ENCODE measurements around the gene SUCO.

SUCO gene

DNA sequence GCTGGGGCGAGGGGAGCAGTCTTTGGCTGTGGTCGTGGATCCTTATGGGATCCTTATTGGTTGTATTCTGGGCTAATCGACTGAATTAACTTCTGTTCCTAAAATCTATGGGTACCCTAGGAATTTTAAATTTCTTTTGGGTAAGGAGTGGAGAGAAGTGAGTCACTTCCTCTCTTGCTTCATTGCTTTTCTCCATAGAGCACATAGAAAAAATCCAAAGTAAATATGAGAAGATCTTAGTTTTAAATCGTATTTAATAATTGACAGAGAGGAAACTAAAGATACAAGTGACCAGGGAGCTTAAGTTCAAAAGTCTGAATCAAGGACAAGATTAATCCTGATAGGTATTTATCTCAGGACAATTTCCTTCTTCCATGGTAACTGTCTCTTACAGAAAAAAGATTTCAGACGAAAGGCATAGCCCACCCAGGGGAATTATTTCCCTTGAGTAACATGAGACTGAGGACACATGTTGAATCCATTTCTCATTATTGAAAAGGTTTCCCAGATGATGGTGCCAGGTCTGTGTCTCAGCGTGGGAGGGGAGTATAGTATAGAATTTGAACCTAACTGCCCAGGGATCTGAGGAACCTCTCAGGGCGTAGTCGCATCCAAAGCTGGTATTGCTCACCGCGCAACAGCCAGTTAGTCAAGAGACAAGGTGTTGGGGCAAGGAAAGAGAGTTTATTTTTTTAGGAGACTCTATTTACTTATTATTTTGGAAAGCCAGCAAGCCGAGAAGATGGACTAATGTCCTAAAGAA lies 97.3 kb downstream of the SUCO start:
- H3K36me3 ChIP-seq, result no peaks in the 10 kb centered on the region
- TF ChIP-seq, protein P1, sequence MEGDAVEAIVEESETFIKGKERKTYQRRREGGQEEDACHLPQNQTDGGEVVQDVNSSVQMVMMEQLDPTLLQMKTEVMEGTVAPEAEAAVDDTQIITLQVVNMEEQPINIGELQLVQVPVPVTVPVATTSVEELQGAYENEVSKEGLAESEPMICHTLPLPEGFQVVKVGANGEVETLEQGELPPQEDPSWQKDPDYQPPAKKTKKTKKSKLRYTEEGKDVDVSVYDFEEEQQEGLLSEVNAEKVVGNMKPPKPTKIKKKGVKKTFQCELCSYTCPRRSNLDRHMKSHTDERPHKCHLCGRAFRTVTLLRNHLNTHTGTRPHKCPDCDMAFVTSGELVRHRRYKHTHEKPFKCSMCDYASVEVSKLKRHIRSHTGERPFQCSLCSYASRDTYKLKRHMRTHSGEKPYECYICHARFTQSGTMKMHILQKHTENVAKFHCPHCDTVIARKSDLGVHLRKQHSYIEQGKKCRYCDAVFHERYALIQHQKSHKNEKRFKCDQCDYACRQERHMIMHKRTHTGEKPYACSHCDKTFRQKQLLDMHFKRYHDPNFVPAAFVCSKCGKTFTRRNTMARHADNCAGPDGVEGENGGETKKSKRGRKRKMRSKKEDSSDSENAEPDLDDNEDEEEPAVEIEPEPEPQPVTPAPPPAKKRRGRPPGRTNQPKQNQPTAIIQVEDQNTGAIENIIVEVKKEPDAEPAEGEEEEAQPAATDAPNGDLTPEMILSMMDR (IDR thresholded peaks at IDR 0.05; ENCODE audit: low read depth, low read length), result no peak
- peaks cover 6% of the 10 kb centered on the region for H3K9me3 ChIP-seq (ENCODE audit: severe bottlenecking)
- H3K27ac ChIP-seq, result no peak overlapping the region
- H3K4me3 ChIP-seq (ENCODE audit: low read depth, low read length), result no peak overlapping the region
- DNase-seq, result no peak
- peaks cover 32% of the 10 kb centered on the region for H3K27me3 ChIP-seq (ENCODE audit: insufficient read depth, low read depth, severe bottlenecking)

GRCh38 chr1:172630868-172631267 lies 97.9 kb downstream of the SUCO start:
- TF ChIP-seq, protein P1 (IDR thresholded peaks at IDR 0.05; ENCODE audit: low read depth, low read length), result no peak
- Histone ChIP-seq H3K27me3 (ENCODE audit: insufficient read depth, low read depth, severe bottlenecking) (peaks cover 38% of the 10 kb centered on the region), H3K27ac (no peak overlapping the region), H3K4me3 (ENCODE audit: low read depth, low read length) (no peak overlapping the region), H3K9me3 (ENCODE audit: severe bottlenecking) (peaks cover 6% of the 10 kb centered on the region), H3K36me3 (no peaks in the 10 kb centered on the region)
- no peak for DNase-seq

DNA sequence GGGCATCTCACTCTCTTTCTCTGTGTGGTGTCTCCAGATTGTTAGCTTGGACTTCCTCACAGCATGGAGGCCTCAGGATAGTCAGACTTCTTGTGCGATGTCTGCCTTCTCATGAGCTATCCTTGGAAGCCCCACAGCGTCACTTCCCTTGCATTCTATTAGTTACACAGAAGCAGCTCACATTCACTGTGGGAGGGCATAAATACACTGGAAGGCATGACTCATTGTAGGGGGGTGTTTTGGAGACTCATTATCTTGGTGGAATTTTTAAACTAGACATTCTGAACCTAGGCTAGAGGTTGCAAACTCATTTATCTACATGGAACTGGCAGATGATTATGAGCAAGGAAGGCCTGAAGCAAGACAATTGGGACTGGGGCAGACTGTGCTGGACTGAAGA lies 104.6 kb downstream of the SUCO start:
- Histone ChIP-seq H3K27ac (no peak overlapping the region), H3K9me3 (ENCODE audit: severe bottlenecking) (peaks cover 4% of the 10 kb centered on the region), H3K4me3 (ENCODE audit: low read depth, low read length) (no peak overlapping the region), H3K27me3 (ENCODE audit: insufficient read depth, low read depth, severe bottlenecking) (peaks cover 69% of the 10 kb centered on the region), H3K36me3 (no peaks in the 10 kb centered on the region)
- TF ChIP-seq, protein P1 (IDR thresholded peaks at IDR 0.05; ENCODE audit: low read depth, low read length), result no peak
- DNase-seq, result no peak

DNA sequence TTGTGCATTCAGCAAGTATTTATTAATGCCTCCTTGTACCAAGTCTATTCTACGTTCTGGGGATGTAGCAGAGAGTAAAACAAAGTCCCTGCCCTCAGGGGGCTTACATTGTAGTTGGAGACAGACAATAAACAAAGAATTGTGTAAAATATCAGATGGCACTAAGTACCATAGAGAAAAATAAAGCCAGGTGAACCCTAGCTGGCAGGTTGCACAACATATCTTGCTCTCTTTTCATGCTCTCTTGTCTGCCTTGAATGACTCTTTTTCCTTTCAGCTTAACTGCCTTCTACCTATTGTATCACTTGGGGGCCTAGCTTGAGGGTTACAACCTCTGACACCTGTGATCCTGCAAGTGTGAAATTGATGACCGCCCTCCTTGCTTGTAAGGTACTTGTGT lies 105.3 kb downstream of the SUCO start:
- no peak overlapping the region for H3K27ac ChIP-seq
- TF ChIP-seq, protein P1 (IDR thresholded peaks at IDR 0.05; ENCODE audit: low read depth, low read length), result no peak
- no peak for DNase-seq
- no peaks in the 10 kb centered on the region for H3K36me3 ChIP-seq
- H3K4me3 ChIP-seq (ENCODE audit: low read depth, low read length), result no peak overlapping the region
- H3K27me3 ChIP-seq (ENCODE audit: insufficient read depth, low read depth, severe bottlenecking), result peaks cover 74% of the 10 kb centered on the region
- peaks cover 4% of the 10 kb centered on the region for H3K9me3 ChIP-seq (ENCODE audit: severe bottlenecking)

GRCh38 chr1:172638885-172639831 lies 106.2 kb downstream of the SUCO start:
- H3K27me3 ChIP-seq (ENCODE audit: insufficient read depth, low read depth, severe bottlenecking), result peaks cover 75% of the 10 kb centered on the region
- no peaks in the 10 kb centered on the region for H3K36me3 ChIP-seq
- H3K9me3 ChIP-seq (ENCODE audit: severe bottlenecking), result peaks cover 4% of the 10 kb centered on the region
- TF ChIP-seq, protein P1 (IDR thresholded peaks at IDR 0.05; ENCODE audit: low read depth, low read length), result no peak
- H3K27ac ChIP-seq, result no peak overlapping the region
- no peak overlapping the region for H3K4me3 ChIP-seq (ENCODE audit: low read depth, low read length)
- no peak for DNase-seq

Measured in WERI-Rb-1 (cell line).